Hepatocyte (in vitro differentiated cells): Measurements from ENCODE around the gene PCSK6. TPM values are rescaled to one million over a fixed set of nuclear protein-coding genes. Genes with fewer than 3 reads are reported as not detected.

Experiments used
- DNase-seq: peaks from one replicate; pipeline ENCODE4 v3.0.0-alpha.2; 2016; ENCODE audit warnings: low spot score
- H2AFZ ChIP-seq: fragments of 200-600 bp; sonication (generic); 2 replicates; pipeline ENCODE4 v1.6.0; 2016; ENCODE audit warnings: antibody characterized with exemption, mild to moderate bottlenecking
- H3K27ac ChIP-seq: fragments of 200-600 bp; sonication (generic); 2 replicates; pipeline ENCODE4 v1.5.1; 2016; ENCODE audit warnings: mild to moderate bottlenecking
- H3K27me3 ChIP-seq: fragments of 200-600 bp; sonication (generic); 2 replicates; pipeline ENCODE4 v1.6.1; 2016
- H3K36me3 ChIP-seq: fragments of 200-600 bp; sonication (generic); replicated peaks from 2 replicates; pipeline ENCODE4 v1.5.1; 2016; ENCODE audit warnings: low read depth; ENCODE audit not compliant: insufficient read depth
- H3K4me1 ChIP-seq: fragments of 200-600 bp; sonication (generic); 2 replicates; pipeline ENCODE4 v1.5.1; 2016; ENCODE audit warnings: mild to moderate bottlenecking, moderate library complexity; ENCODE audit not compliant: insufficient read depth
- H3K4me2 ChIP-seq: fragments of 200-600 bp; sonication (generic); 2 replicates; pipeline ENCODE4 v1.6.0; 2016
- H3K4me3 ChIP-seq: fragments of 200-600 bp; sonication (generic); 2 replicates; pipeline ENCODE4 v1.5.1; 2016; ENCODE audit warnings: mild to moderate bottlenecking
- H3K79me2 ChIP-seq: fragments of 200-600 bp; sonication (generic); 2 replicates; pipeline ENCODE4 v1.6.0; 2017; ENCODE audit warnings: mild to moderate bottlenecking
- H3K9me2 ChIP-seq: fragments of 200-600 bp; sonication (generic); replicated peaks from 2 replicates; pipeline ENCODE4 v1.6.0; 2017; ENCODE audit warnings: mild to moderate bottlenecking; ENCODE audit not compliant: insufficient read depth
- H3K9me3 ChIP-seq: fragments of 200-600 bp; sonication (generic); 2 replicates; pipeline ENCODE4 v1.5.1; 2016; ENCODE audit warnings: low read depth, mild to moderate bottlenecking
- H4K20me1 ChIP-seq: fragments of 200-600 bp; sonication (generic); 2 replicates; pipeline ENCODE4 v1.6.0; 2016; ENCODE audit warnings: mild to moderate bottlenecking; ENCODE audit not compliant: insufficient read depth, poor library complexity, severe bottlenecking
- CTCF ChIP-seq: fragments of 200-600 bp; sonication (generic); IDR thresholded peaks from 2 replicates; pipeline ENCODE4 v1.5.1; 2016; ENCODE audit warnings: antibody characterized with exemption, mild to moderate bottlenecking; ENCODE audit not compliant: poor library complexity
- EZH2 ChIP-seq: fragments of 200-600 bp; sonication (generic); IDR thresholded peaks from 2 replicates; pipeline ENCODE4 v1.6.1; 2016; ENCODE audit warnings: antibody characterized with exemption, mild to moderate bottlenecking, borderline replicate concordance
- EZH2phosphoT487 ChIP-seq: fragments of 200-600 bp; sonication (generic); IDR thresholded peaks from one replicate; pipeline ENCODE4 v1.6.1; 2018; ENCODE audit warnings: antibody characterized with exemption, mild to moderate bottlenecking, low read depth, moderate library complexity; ENCODE audit not compliant: unreplicated experiment, severe bottlenecking
- WGBS: methylation state at CpG from one replicate; pipeline ENCODE4 v1.1.6; 2016; ENCODE audit warnings: low lambda C conversion rate; ENCODE audit errors: missing lambda C conversion rate; 5-methylcytosine and 5-hydroxymethylcytosine counted together
- polyA plus RNA-seq: library from polyadenylated mRNA; unstranded; fragments of >200 nt; fragmentation: Nextera tagmentation; extraction: Ambion mirVana; gene quantifications from 2 replicates; pipeline ENCODE4 v1.2.1, GENCODE V29; 2016
- total RNA-seq: library from RNA; depleted of rRNA; stranded (reverse); fragments of >200 nt; gene quantifications from 2 replicates; pipeline ENCODE4 v1.2.3, GENCODE V29; 2014

Gene PCSK6
- total and polyA plus RNA-seq, 2 experiments from 2014 or later: 31.7 to 40.5 TPM

- 78% methylated on average over 6 of the region's 6 CpGs for WGBS
- Histone ChIP-seq H3K9me2 (no peaks in the 10 kb centered on the region), H3K79me2 (no peaks in the 10 kb centered on the region), H4K20me1 (no peaks in the 10 kb centered on the region), H3K4me3 (no peak overlapping the region), H3K4me1 (no peaks in the 10 kb centered on the region), H3K36me3 (no peaks in the 10 kb centered on the region), H3K27me3 (no peaks in the 10 kb centered on the region), H3K9me3 (no peaks in the 10 kb centered on the region), H3K4me2 (no peak overlapping the region), H2AFZ (no peak overlapping the region), H3K27ac (no peak overlapping the region)
- DNase-seq: no peak
- no peak for TF ChIP-seq EZH2phosphoT487
Measured at GRCh38 chr15:101388046-101388445, 101.5 kb downstream of the PCSK6 start.

GRCh38 chr15:101387574-101387973 is 101.9 kb downstream of the PCSK6 start:
- Histone ChIP-seq H2AFZ (no peak overlapping the region), H3K27ac (no peak overlapping the region), H4K20me1 (no peaks in the 10 kb centered on the region), H3K4me1 (no peaks in the 10 kb centered on the region), H3K36me3 (no peaks in the 10 kb centered on the region), H3K79me2 (no peaks in the 10 kb centered on the region), H3K4me3 (no peak overlapping the region), H3K9me3 (no peaks in the 10 kb centered on the region), H3K9me2 (no peaks in the 10 kb centered on the region), H3K4me2 (no peak overlapping the region), H3K27me3 (no peaks in the 10 kb centered on the region)
- 63% methylated on average over 9 of the region's 9 CpGs for WGBS
- no peak for TF ChIP-seq CTCF
- no peak for TF ChIP-seq EZH2
- no peak for DNase-seq

- Histone ChIP-seq H3K4me1 (no peaks in the 10 kb centered on the region), H3K4me3 (no peak overlapping the region), H3K79me2 (no peaks in the 10 kb centered on the region), H3K27ac (no peak overlapping the region), H2AFZ (no peak overlapping the region), H3K9me2 (no peaks in the 10 kb centered on the region), H3K4me2 (no peak overlapping the region), H3K27me3 (no peaks in the 10 kb centered on the region), H4K20me1 (no peaks in the 10 kb centered on the region), H3K36me3 (no peaks in the 10 kb centered on the region), H3K9me3 (no peaks in the 10 kb centered on the region)
- no peak for DNase-seq
- 82% methylated on average over 10 of the region's 10 CpGs for WGBS
- TF ChIP-seq EZH2 (no peak), CTCF (no peak), EZH2phosphoT487 (no peak)
Measured at GRCh38 chr15:101386967-101387366, 102.5 kb downstream of the PCSK6 start.

- Histone ChIP-seq H3K79me2 (no peaks in the 10 kb centered on the region), H3K9me3 (no peaks in the 10 kb centered on the region)
- no peak for DNase-seq
Measured at GRCh38 chr15:101386006-101386405, 103.5 kb downstream of the PCSK6 start.

More at GRCh38 chr15:101386006-101386405, 103.5 kb downstream of the PCSK6 start:
- TF ChIP-seq CTCF: no peak
- TF ChIP-seq EZH2phosphoT487: no peak
- TF ChIP-seq EZH2: no peak
- Histone ChIP-seq H3K4me3 (no peak overlapping the region), H2AFZ (no peak overlapping the region), H3K4me2 (no peak overlapping the region), H3K27me3 (no peaks in the 10 kb centered on the region), H3K4me1 (no peaks in the 10 kb centered on the region), H4K20me1 (no peaks in the 10 kb centered on the region), H3K27ac (no peak overlapping the region), H3K9me2 (no peaks in the 10 kb centered on the region), H3K36me3 (no peaks in the 10 kb centered on the region)
- WGBS: 97% methylated on average over 18 of the region's 18 CpGs
